NT2/D1 (cell line): ENCODE data around the gene MGLL.

ENCODE experiments used
- SUZ12 ChIP-seq: IDR thresholded peaks from 2 replicates; pipeline ENCODE4 v1.6.1; 2011; ENCODE audit not compliant: insufficient read length, insufficient read depth; ENCODE audit errors: extremely low read depth
- YY1 ChIP-seq: IDR thresholded peaks from 2 replicates; pipeline ENCODE4 v1.6.1; 2011; ENCODE audit not compliant: insufficient read length, insufficient read depth
- ZNF274 ChIP-seq: IDR thresholded peaks from 2 replicates; pipeline ENCODE4 v1.6.1; 2011; ENCODE audit warnings: mild to moderate bottlenecking, low read depth, low read length

DNA sequence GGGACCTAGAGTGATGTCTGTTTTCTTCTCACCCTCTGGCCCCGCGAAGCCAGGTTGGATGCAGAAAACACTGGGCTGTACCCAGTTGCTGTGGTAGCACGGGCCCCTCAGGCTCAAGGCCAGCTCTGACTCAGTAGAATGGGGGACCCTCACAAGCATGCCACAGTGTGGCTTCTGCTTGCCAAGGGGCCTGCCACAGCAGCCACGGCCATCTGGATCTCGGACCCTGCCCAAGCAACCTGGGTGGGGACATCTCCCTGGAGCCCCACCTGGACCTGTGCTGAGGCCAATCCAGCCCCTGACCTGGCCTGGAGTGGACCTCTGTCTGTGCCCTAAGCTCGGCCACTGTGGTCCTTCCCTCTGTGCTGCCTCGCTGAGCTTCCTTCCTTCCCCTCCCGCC is 59.0 kb downstream of the MGLL start:
- TF ChIP-seq YY1 (no peak), SUZ12 (no peak), ZNF274 (no peak)
